Measurements from ENCODE around the gene AP5S1. TPM values are rescaled to one million over a fixed set of nuclear protein-coding genes. Genes with fewer than 3 reads are reported as not detected.
A peak's percentile ranks its signal among the peaks of the same experiment; 100 is the strongest.

Gene AP5S1
- total and polyA plus RNA-seq, 9 of the 15 experiments (the other 6 are each of a cell fraction or from before 2014, with no cell fraction given): 2.6 to 8.8 (median 4.4) TPM

- TF ChIP-seq MGA (IDR thresholded peaks at IDR 0.05): peak; percentile 90
- TF ChIP-seq SRSF3 (IDR thresholded peaks at IDR 0.05; ENCODE audit: insufficient read depth, low read length): no peak
- TF ChIP-seq CBX5 (IDR thresholded peaks at IDR 0.05; ENCODE audit: borderline replicate concordance, low read depth): no peak
- no peak for TF ChIP-seq ZFP1 (CRISPR knock-in tag; IDR thresholded peaks at IDR 0.05)
- TF ChIP-seq ZBTB26 (CRISPR knock-in tag; IDR thresholded peaks at IDR 0.05): no peak
- TF ChIP-seq ARID4B (CRISPR knock-in tag; IDR thresholded peaks at IDR 0.05): no peak
Observed at GRCh38 chr20:3811467-3812258, 8.7 kb upstream of the AP5S1 start (continued).

Measured in K562 (cell line).